Lower leg skin (tissue), 4 donors: ENCODE measurements around the gene SECISBP2. TPM values are rescaled to one million over a fixed set of nuclear protein-coding genes. Genes with fewer than 3 reads are reported as not detected.

Experiments
- DNase-seq, 2 donors: peaks; one replicate each; pipeline ENCODE4 v3.0.0-alpha.2; 2019; ENCODE audit warnings: low spot score in 2 of 2
- H3K4me3 ChIP-seq: fragments of 200-600 bp; sonication (generic); 2 replicates; pipeline ENCODE4 v1.5.1; 2017; ENCODE audit warnings: mild to moderate bottlenecking, low read depth; ENCODE audit not compliant: poor library complexity, severe bottlenecking
- CTCF ChIP-seq, 3 donors: fragments of 450-650 bp; IDR thresholded peaks; one replicate each; pipeline ENCODE4 v1.5.1; 2016; ENCODE audit warnings: antibody characterized with exemption in 3 of 3, mild to moderate bottlenecking in 3 of 3, moderate library complexity in 2 of 3
- POLR2A ChIP-seq, 2 donors: fragments of 450-650 bp; IDR thresholded peaks; one replicate each; pipeline ENCODE4 v1.6.1; 2016 to 2017; ENCODE audit warnings: antibody characterized with exemption in 2 of 2, mild to moderate bottlenecking in 1 of 2, moderate library complexity in 1 of 2
- whole genome bisulfite sequencing, 2 donors: methylation state at CpG; one replicate each; pipeline ENCODE4 v1.1.5; 2018; 5-methylcytosine and 5-hydroxymethylcytosine counted together
- intact Hi-C: fragments of 100-400 bp; cut with DNase I; formaldehyde crosslinking; loops from one replicate; pipeline ENCODE4 v1.15.0; 2023; ENCODE audit warnings: low total_unique reads
- total RNA-seq, 4 donors: library from RNA; depleted of rRNA; stranded (reverse); fragments of >200 nt; gene quantifications; one replicate each; pipeline ENCODE4 v1.1.0, GENCODE V29; 2016

SECISBP2 gene
- total RNA-seq, 4 donors from 2014 or later, result 38.3 to 67.3 (median 41.9) TPM

GRCh38 chr9:89358376-89358916 is 40.1 kb downstream of the SECISBP2 start:
- no peak for TF ChIP-seq POLR2A (IDR thresholded peaks at IDR 0.05)
- TF ChIP-seq CTCF (IDR thresholded peaks at IDR 0.05), result no peak
- intact Hi-C loops, result loop anchor here (10.0 kb wide), 1 partner anchor 56 kb away; no protein-coding TSS in a partner anchor
- no peak overlapping the region for H3K4me3 ChIP-seq
- DNase-seq, result peak in 1 of 2 donors; percentile 31
- WGBS, 2 donors, result 65 to 80% methylated on average over 3 of the region's 3 CpGs

GRCh38 chr9:89358985-89359384 is 40.7 kb downstream of the SECISBP2 start:
- 67 to 68% methylated on average over 4 of the region's 4 CpGs for WGBS, 2 donors
- H3K4me3 ChIP-seq, result no peak overlapping the region
- intact Hi-C loops, result loop anchor here (10.0 kb wide), 1 partner anchor 56 kb away; no protein-coding TSS in a partner anchor
- TF ChIP-seq CTCF (IDR thresholded peaks at IDR 0.05) (no peak), POLR2A (IDR thresholded peaks at IDR 0.05) (no peak)
- peak in 1 of 2 donors; percentile 60 for DNase-seq

- H3K4me3 ChIP-seq, result no peak overlapping the region
- peak in 1 of 2 donors; percentile 74 for DNase-seq
- TF ChIP-seq CTCF (IDR thresholded peaks at IDR 0.05) (no peak), POLR2A (IDR thresholded peaks at IDR 0.05) (no peak)
- intact Hi-C loops, result loop anchor here (10.0 kb wide), 1 partner anchor 55 kb away; no protein-coding TSS in a partner anchor
- 53 to 57% methylated on average over 8 of the region's 8 CpGs for WGBS, 2 donors
Observed at GRCh38 chr9:89359751-89360261, 41.5 kb downstream of the SECISBP2 start.

GRCh38 chr9:89360465-89360864 is 42.2 kb downstream of the SECISBP2 start:
- intact Hi-C loops, result no loop called here
- peak in 1 of 2 donors; percentile 53 for DNase-seq
- 62 to 66% methylated on average over 3 of the region's 3 CpGs for WGBS, 2 donors
- no peak overlapping the region for H3K4me3 ChIP-seq
- TF ChIP-seq CTCF (IDR thresholded peaks at IDR 0.05), result no peak
- no peak for TF ChIP-seq POLR2A (IDR thresholded peaks at IDR 0.05)

GRCh38 chr9:89361031-89361430 is 42.7 kb downstream of the SECISBP2 start:
- TF ChIP-seq POLR2A (IDR thresholded peaks at IDR 0.05), result no peak
- no peak for TF ChIP-seq CTCF (IDR thresholded peaks at IDR 0.05)
- 90 to 94% methylated on average over 6 of the region's 6 CpGs for WGBS, 2 donors
- intact Hi-C loops, result no loop called here
- H3K4me3 ChIP-seq, result no peak overlapping the region
- DNase-seq, result peak in 1 of 2 donors; percentile 61
